ENCODE data around the gene WNT3.
"Not testable (repeated sequence)": the region's sequence is repeated elsewhere in the genome, so short reads cannot be mapped to it uniquely, and the experiment has no call there.

The WNT3 gene

GRCh38 chr17:46811978-46812583, 6.4 kb downstream of the WNT3 start:
- DNase-seq = no peak

- DNase-seq = no peak
Observed at GRCh38 chr17:46810837-46811236, 7.7 kb downstream of the WNT3 start.

GRCh38 chr17:46809110-46809571, 9.4 kb downstream of the WNT3 start:
- DNase-seq = no peak

- no peak for DNase-seq
Observed at GRCh38 chr17:46805771-46806170, 12.7 kb downstream of the WNT3 start.

GRCh38 chr17:46803544-46803943, 14.9 kb downstream of the WNT3 start:
- DNase-seq = no peak

- no peak for DNase-seq
Observed at GRCh38 chr17:46802800-46803199, 15.7 kb downstream of the WNT3 start.

- DNase-seq = no peak
Observed at GRCh38 chr17:46800573-46800972, 17.9 kb downstream of the WNT3 start.

- DNase-seq = no peak
Observed at GRCh38 chr17:46796956-46797530, 21.4 kb downstream of the WNT3 start.

GRCh38 chr17:46796524-46796923, 22.0 kb downstream of the WNT3 start:
- no peak for DNase-seq

GRCh38 chr17:46796084-46796483, 22.4 kb downstream of the WNT3 start:
- no peak for DNase-seq

GRCh38 chr17:46795379-46795952, 23.0 kb downstream of the WNT3 start:
- DNase-seq = no peak

- DNase-seq = no peak
Observed at GRCh38 chr17:46794318-46794717, 24.2 kb downstream of the WNT3 start.

- DNase-seq = no peak
Observed at GRCh38 chr17:46793541-46793940, 25.0 kb downstream of the WNT3 start.

GRCh38 chr17:46793023-46793422, 25.5 kb downstream of the WNT3 start:
- not testable (repeated sequence) for DNase-seq

GRCh38 chr17:46792071-46792470, 26.4 kb downstream of the WNT3 start:
- no peak for DNase-seq

GRCh38 chr17:46791531-46791930, 27.0 kb downstream of the WNT3 start:
- no peak for DNase-seq

GRCh38 chr17:46790216-46790615, 28.3 kb downstream of the WNT3 start:
- no peak for DNase-seq

- DNase-seq = no peak
Observed at GRCh38 chr17:46789610-46790009, 28.9 kb downstream of the WNT3 start.

- no peak for DNase-seq
Observed at GRCh38 chr17:46788796-46789195, 29.7 kb downstream of the WNT3 start.

GRCh38 chr17:46788300-46788699, 30.2 kb downstream of the WNT3 start:
- DNase-seq = no peak

- no peak for DNase-seq
Observed at GRCh38 chr17:46787478-46787877, 31.0 kb downstream of the WNT3 start.

- DNase-seq = no peak
Observed at GRCh38 chr17:46785696-46786095, 32.8 kb downstream of the WNT3 start.

- DNase-seq = no peak
Observed at GRCh38 chr17:46783031-46783593, 35.4 kb downstream of the WNT3 start.

GRCh38 chr17:46782250-46782953, 36.1 kb downstream of the WNT3 start:
- DNase-seq = no peak
